Neural cell (in vitro differentiated cells): ENCODE results near the gene AATK.

ENCODE experiments used
- EP300 ChIP-seq: fragments of 450-650 bp; conservative IDR thresholded peaks from 2 replicates; pipeline ENCODE4 v1.6.1; 2014; ENCODE audit warnings: antibody characterized with exemption, mild to moderate bottlenecking, moderate library complexity; ENCODE audit not compliant: poor library complexity, severe bottlenecking
- EZH2 ChIP-seq: fragments of 200-600, 300-800 bp; shearing (Covaris generic), sonication (generic); IDR thresholded peaks from 2 replicates; pipeline ENCODE4 v1.6.1; 2014; ENCODE audit warnings: antibody characterized with exemption, low read length, borderline replicate concordance, mild to moderate bottlenecking; ENCODE audit not compliant: insufficient read depth, poor library complexity, severe bottlenecking
- MXI1 ChIP-seq: fragments of 450-650 bp; conservative IDR thresholded peaks from 2 replicates; pipeline ENCODE4 v1.6.1; 2014; ENCODE audit warnings: antibody characterized with exemption, mild to moderate bottlenecking; ENCODE audit not compliant: poor library complexity, severe bottlenecking
- POLR2AphosphoS5 ChIP-seq: IDR thresholded peaks from 2 replicates; pipeline ENCODE4 v1.6.1; 2012
- RAD21 ChIP-seq: fragments of 450-650 bp; conservative IDR thresholded peaks from 2 replicates; pipeline ENCODE4 v1.6.1; 2014; ENCODE audit warnings: antibody characterized with exemption, mild to moderate bottlenecking, moderate library complexity
- SMC3 ChIP-seq: fragments of 450-650 bp; conservative IDR thresholded peaks from 2 replicates; pipeline ENCODE4 v1.6.1; 2014; ENCODE audit warnings: antibody characterized with exemption, mild to moderate bottlenecking, moderate library complexity; ENCODE audit not compliant: poor library complexity
- TAF1 ChIP-seq: IDR thresholded peaks from 2 replicates; pipeline ENCODE4 v1.6.1; 2012; ENCODE audit warnings: low read depth
- TF ChIP-seq, protein P1 (sequence below): fragments of 450-650 bp; IDR thresholded peaks from 2 replicates; pipeline ENCODE4 v1.5.1; 2014; ENCODE audit warnings: antibody characterized with exemption, mild to moderate bottlenecking, moderate library complexity; ENCODE audit not compliant: poor library complexity, severe bottlenecking
- TF ChIP-seq, protein P2 (sequence below): IDR thresholded peaks from 2 replicates; pipeline ENCODE4 v1.6.1; 2012; ENCODE audit warnings: borderline replicate concordance

GRCh38 chr17:81200695-81201580 is 34.9 kb upstream of the AATK start:
- TF ChIP-seq, protein P1, sequence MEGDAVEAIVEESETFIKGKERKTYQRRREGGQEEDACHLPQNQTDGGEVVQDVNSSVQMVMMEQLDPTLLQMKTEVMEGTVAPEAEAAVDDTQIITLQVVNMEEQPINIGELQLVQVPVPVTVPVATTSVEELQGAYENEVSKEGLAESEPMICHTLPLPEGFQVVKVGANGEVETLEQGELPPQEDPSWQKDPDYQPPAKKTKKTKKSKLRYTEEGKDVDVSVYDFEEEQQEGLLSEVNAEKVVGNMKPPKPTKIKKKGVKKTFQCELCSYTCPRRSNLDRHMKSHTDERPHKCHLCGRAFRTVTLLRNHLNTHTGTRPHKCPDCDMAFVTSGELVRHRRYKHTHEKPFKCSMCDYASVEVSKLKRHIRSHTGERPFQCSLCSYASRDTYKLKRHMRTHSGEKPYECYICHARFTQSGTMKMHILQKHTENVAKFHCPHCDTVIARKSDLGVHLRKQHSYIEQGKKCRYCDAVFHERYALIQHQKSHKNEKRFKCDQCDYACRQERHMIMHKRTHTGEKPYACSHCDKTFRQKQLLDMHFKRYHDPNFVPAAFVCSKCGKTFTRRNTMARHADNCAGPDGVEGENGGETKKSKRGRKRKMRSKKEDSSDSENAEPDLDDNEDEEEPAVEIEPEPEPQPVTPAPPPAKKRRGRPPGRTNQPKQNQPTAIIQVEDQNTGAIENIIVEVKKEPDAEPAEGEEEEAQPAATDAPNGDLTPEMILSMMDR: peak; percentile 53
- TF ChIP-seq POLR2AphosphoS5 (no peak), EZH2 (no peak), EP300 (no peak), MXI1 (no peak), RAD21 (peak; percentile 32), SMC3 (peak; percentile 52), TAF1 (no peak)
- TF ChIP-seq, protein P2, sequence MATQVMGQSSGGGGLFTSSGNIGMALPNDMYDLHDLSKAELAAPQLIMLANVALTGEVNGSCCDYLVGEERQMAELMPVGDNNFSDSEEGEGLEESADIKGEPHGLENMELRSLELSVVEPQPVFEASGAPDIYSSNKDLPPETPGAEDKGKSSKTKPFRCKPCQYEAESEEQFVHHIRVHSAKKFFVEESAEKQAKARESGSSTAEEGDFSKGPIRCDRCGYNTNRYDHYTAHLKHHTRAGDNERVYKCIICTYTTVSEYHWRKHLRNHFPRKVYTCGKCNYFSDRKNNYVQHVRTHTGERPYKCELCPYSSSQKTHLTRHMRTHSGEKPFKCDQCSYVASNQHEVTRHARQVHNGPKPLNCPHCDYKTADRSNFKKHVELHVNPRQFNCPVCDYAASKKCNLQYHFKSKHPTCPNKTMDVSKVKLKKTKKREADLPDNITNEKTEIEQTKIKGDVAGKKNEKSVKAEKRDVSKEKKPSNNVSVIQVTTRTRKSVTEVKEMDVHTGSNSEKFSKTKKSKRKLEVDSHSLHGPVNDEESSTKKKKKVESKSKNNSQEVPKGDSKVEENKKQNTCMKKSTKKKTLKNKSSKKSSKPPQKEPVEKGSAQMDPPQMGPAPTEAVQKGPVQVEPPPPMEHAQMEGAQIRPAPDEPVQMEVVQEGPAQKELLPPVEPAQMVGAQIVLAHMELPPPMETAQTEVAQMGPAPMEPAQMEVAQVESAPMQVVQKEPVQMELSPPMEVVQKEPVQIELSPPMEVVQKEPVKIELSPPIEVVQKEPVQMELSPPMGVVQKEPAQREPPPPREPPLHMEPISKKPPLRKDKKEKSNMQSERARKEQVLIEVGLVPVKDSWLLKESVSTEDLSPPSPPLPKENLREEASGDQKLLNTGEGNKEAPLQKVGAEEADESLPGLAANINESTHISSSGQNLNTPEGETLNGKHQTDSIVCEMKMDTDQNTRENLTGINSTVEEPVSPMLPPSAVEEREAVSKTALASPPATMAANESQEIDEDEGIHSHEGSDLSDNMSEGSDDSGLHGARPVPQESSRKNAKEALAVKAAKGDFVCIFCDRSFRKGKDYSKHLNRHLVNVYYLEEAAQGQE: no peak
